Suprapubic skin (tissue), 4 donors: ENCODE measurements around the gene NEURL4.

Source experiments
- CTCF ChIP-seq, 2 donors: fragments of 200-600 bp in 1 of 2; fragments of 450-650 bp in 1 of 2; sonication (generic) in 1 of 2; IDR thresholded peaks; one replicate each; pipeline ENCODE4 v1.5.1; 2016 to 2019; ENCODE audit warnings: antibody characterized with exemption in 2 of 2, mild to moderate bottlenecking in 1 of 2, moderate library complexity in 1 of 2
- EP300 ChIP-seq: sonication (generic); formaldehyde crosslinking; IDR thresholded peaks from one replicate; pipeline ENCODE4 v1.6.1; 2017; ENCODE audit warnings: antibody characterized with exemption
- POLR2A ChIP-seq, 2 donors: fragments of 450-650 bp; IDR thresholded peaks; one replicate each; pipeline ENCODE4 v1.6.1; 2017; ENCODE audit warnings: antibody characterized with exemption in 2 of 2, mild to moderate bottlenecking in 2 of 2, moderate library complexity in 2 of 2
- POLR2AphosphoS5 ChIP-seq, 3 donors: sonication (generic); formaldehyde crosslinking; IDR thresholded peaks; one replicate each; pipeline ENCODE4 v1.6.1; 2017; ENCODE audit warnings: antibody characterized with exemption in 3 of 3

GRCh38 chr17:7324438-7324779 lies 4.7 kb downstream of the NEURL4 start:
- TF ChIP-seq POLR2A (IDR thresholded peaks at IDR 0.05) (no peak), POLR2AphosphoS5 (IDR thresholded peaks at IDR 0.05) (no peak), EP300 (no peak), CTCF (IDR thresholded peaks at IDR 0.05) (no peak)
